GM13977 (cell line): ENCODE data around the gene BLZF1.
"Not testable (repeated sequence)": the region's sequence is repeated elsewhere in the genome, so short reads cannot be mapped to it uniquely, and the experiment has no call there.

Source experiments
- DNase-seq: peaks from one replicate; pipeline ENCODE4 v3.0.0; 2012; ENCODE audit warnings: low spot score
- in situ Hi-C: fragments of 300-500 bp; cut with MboI; formaldehyde crosslinking; loops from one replicate; pipeline ENCODE4 v1.12.0; 2022; ENCODE audit warnings: low sequenced_read_pairs, low pct_unique_long_range_greater_than_20kb, mixed read lengths, inconsistent platforms; ENCODE audit not compliant: unreplicated experiment
- TF ChIP-seq, protein P1 (sequence below): IDR thresholded peaks from 2 replicates; pipeline ENCODE4 v1.5.1; 2012; ENCODE audit warnings: mild to moderate bottlenecking, control low read depth; ENCODE audit not compliant: insufficient read depth; ENCODE audit errors: extremely low read depth, missing control alignments

BLZF1 gene

DNA sequence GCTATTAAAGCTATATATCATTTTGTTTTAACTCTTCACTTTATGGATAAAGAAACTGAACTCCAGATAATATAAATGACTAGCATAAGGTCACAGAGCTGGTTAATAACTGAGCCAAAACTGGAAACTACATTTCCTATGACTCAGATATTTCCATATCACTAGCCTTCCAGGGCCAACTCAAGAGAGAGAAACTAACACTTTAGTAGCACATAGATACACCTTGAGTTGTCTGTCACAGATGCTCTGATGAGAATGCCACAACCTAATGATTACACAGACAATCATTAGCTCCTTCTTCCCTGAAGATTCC lies 41.1 kb upstream of the BLZF1 start:
- TF ChIP-seq, protein P1, sequence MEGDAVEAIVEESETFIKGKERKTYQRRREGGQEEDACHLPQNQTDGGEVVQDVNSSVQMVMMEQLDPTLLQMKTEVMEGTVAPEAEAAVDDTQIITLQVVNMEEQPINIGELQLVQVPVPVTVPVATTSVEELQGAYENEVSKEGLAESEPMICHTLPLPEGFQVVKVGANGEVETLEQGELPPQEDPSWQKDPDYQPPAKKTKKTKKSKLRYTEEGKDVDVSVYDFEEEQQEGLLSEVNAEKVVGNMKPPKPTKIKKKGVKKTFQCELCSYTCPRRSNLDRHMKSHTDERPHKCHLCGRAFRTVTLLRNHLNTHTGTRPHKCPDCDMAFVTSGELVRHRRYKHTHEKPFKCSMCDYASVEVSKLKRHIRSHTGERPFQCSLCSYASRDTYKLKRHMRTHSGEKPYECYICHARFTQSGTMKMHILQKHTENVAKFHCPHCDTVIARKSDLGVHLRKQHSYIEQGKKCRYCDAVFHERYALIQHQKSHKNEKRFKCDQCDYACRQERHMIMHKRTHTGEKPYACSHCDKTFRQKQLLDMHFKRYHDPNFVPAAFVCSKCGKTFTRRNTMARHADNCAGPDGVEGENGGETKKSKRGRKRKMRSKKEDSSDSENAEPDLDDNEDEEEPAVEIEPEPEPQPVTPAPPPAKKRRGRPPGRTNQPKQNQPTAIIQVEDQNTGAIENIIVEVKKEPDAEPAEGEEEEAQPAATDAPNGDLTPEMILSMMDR, result no peak
- no peak for DNase-seq
- in situ Hi-C loops, result no loop called here

GRCh38 chr1:169327875-169328274 lies 40.1 kb upstream of the BLZF1 start:
- DNase-seq, result no peak
- TF ChIP-seq, protein P1, result no peak
- in situ Hi-C loops, result no loop called here

GRCh38 chr1:169329383-169329782 lies 38.6 kb upstream of the BLZF1 start:
- DNase-seq, result no peak
- in situ Hi-C loops, result no loop called here
- TF ChIP-seq, protein P1, result no peak

- TF ChIP-seq, protein P1, result no peak
- no peak for DNase-seq
- in situ Hi-C loops, result no loop called here
Observed at GRCh38 chr1:169330927-169331326, 37.1 kb upstream of the BLZF1 start.

GRCh38 chr1:169334727-169335126 lies 33.3 kb upstream of the BLZF1 start:
- in situ Hi-C loops, result not testable (repeated sequence)

DNA sequence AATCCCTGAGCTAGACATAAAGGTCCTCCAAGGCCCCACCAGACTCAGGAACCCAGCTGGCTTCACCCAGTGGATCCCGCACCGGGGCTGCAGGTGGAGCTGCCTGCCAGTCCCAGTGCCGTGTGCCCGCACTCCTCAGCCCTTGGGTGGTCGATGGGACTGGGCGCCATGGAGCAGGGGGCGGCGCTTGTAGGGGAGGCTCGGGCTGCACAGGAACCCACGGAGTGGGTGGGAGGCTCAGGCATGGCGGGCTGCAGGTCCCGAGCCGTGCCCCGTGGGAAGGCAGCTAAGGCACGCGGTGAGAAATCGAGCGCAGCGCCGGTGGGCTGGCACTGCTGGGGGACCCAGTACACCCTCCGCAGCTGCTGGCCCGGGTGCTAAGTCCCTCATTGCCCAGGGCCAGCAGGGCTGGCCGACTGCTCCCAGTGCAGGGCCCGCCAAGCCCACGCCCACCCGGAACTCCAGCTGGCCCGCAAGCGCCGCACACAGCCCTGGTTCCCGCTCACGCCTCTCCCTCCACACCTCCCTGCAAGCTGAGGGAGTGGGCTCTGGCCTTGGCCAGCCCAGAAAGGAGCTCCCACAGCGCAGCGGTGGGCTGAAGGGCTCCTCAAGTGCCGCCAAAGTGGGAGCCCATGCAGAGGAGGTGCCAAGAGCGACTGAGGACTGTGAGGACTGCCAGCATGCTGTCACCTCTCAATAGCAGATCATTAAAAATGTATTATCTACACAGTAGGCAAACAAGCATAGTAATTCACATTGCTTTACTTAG lies 30.9 kb upstream of the BLZF1 start:
- DNase-seq, in situ Hi-C loops: not testable (repeated sequence)

More at GRCh38 chr1:169334727-169335126, 33.3 kb upstream of the BLZF1 start:
- DNase-seq, result not testable (repeated sequence)

GRCh38 chr1:169338617-169339016 lies 29.4 kb upstream of the BLZF1 start:
- DNase-seq, result no peak
- in situ Hi-C loops, result no loop called here
- TF ChIP-seq, protein P1, result no peak

- TF ChIP-seq, protein P1, result no peak
- in situ Hi-C loops, result no loop called here
- DNase-seq, result no peak
Observed at GRCh38 chr1:169339773-169340172, 28.2 kb upstream of the BLZF1 start.
